WI38 (cell line): ENCODE data around the gene TMCC1.
"Not testable (repeated sequence)": the region's sequence is repeated elsewhere in the genome, so short reads cannot be mapped to it uniquely, and the experiment has no call there.

ENCODE experiments used
- H3K4me3 ChIP-seq: 2 replicates; pipeline ENCODE4 v1.5.1; 2011; ENCODE audit warnings: low read depth, mild to moderate bottlenecking, control low read depth, low read length
- CTCF ChIP-seq: IDR thresholded peaks from 2 replicates; pipeline ENCODE4 v1.5.1; 2012; ENCODE audit warnings: low read depth, mild to moderate bottlenecking, control low read depth, low read length

The TMCC1 gene

GRCh38 chr3:129705274-129705673 lies 188.2 kb downstream of the TMCC1 start:
- H3K4me3 ChIP-seq = no peak overlapping the region
- no peak for TF ChIP-seq CTCF

GRCh38 chr3:129703913-129704312 lies 189.6 kb downstream of the TMCC1 start:
- no peak for TF ChIP-seq CTCF
- H3K4me3 ChIP-seq = no peak overlapping the region

- H3K4me3 ChIP-seq = no peak overlapping the region
- no peak for TF ChIP-seq CTCF
Observed at GRCh38 chr3:129702934-129703712, 190.4 kb downstream of the TMCC1 start.

GRCh38 chr3:129701161-129701560 lies 192.3 kb downstream of the TMCC1 start:
- TF ChIP-seq CTCF = no peak
- no peak overlapping the region for H3K4me3 ChIP-seq

GRCh38 chr3:129699612-129700011 lies 193.9 kb downstream of the TMCC1 start:
- no peak overlapping the region for H3K4me3 ChIP-seq
- TF ChIP-seq CTCF = no peak

- TF ChIP-seq CTCF = no peak
- H3K4me3 ChIP-seq = no peak overlapping the region
Observed at GRCh38 chr3:129699199-129699598, 194.3 kb downstream of the TMCC1 start.

GRCh38 chr3:129697229-129697969 lies 196.1 kb downstream of the TMCC1 start:
- no peak for TF ChIP-seq CTCF

GRCh38 chr3:129696430-129696829 lies 197.1 kb downstream of the TMCC1 start:
- H3K4me3 ChIP-seq = not testable (repeated sequence)

More at GRCh38 chr3:129697229-129697969, 196.1 kb downstream of the TMCC1 start:
- no peak overlapping the region for H3K4me3 ChIP-seq
